Raji (cell line): ENCODE measurements around the gene CDC42EP5.
A peak's percentile ranks its signal among the peaks of the same experiment; 100 is the strongest.

ENCODE experiments used
- POLR2A ChIP-seq: IDR thresholded peaks from 2 replicates; pipeline ENCODE4 v1.6.1; 2011; ENCODE audit warnings: low read depth, low read length, control low read depth; ENCODE audit not compliant: insufficient read depth

CDC42EP5 gene

DNA sequence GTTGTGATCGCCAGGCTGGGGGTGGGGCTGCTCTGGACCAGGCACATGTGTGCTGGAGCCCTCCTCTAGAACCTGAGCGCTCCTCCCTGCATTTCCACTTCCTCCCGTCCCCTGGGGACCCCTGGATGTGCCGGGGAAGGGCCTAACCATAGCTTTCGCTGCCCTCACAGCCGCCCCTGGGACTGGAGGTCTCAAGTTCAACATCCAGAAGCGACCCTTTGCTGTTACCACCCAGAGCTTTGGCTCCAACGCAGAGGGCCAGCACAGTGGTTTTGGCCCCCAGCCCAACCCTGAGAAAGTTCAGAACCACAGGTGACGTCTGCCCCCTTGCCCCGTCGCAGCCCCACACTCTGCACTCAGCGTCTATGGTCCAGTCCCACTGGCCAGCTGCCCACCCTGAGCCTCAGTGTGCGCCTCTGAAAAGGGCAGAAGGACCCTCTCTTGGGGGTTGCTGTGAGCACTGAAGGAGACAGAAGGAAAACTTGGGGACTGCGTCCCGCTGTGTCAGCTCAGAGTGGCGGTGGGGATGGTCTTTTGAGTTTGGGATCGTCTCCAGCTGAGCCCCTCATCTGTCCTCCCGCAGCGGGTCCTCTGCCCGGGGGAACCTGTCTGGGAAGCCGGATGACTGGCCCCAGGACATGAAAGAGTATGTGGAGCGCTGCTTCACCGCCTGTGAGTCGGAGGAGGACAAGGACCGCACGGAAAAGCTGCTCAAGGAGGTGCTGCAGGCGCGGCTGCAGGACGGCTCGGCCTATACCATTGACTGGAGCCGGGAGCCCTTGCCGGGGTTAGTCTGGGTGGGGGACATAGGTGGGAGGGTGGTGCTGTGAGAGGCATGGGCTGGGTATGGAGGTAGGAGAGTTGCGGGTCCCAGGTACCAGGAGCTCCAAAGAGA, 18.1 kb downstream of the CDC42EP5 start:
- TF ChIP-seq POLR2A, result no peak

DNA sequence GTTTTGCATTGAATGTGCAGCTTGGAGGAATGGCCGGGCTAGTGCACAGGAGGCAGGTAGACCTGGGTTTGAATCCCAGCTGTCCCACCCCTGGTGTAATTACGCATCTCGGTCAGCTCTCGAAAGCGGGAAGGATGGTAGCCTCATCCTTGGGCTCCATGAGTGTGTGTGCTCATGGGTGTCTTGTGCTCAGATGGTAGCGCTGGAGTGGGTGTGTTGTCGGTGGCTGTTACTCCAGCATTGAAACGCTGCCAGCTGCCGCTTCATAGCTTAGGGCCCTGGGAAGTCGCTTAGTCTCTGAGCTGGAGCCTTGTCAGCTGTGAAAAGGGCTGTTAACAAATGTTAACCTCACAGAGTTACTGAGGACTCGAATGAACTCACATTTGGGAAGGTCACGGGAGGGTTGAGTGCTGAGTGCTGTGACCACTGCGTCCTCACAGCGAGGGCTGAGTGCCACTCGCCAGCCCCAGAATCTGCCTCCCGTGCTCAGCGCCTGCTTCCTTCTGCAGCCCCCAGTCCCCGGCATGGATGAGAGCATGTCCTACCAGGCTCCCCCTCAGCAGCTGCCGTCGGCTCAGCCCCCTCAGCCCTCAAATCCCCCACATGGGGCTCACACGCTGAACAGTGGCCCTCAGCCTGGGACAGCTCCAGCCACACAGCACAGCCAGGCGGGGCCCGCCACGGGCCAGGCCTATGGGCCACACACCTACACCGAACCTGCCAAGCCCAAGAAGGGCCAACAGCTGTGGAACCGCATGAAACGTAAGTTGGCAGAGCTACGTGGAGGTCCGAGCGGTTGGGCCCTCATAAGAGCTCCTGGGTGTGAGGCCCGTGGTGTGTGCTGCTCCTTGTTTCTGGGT, 18.9 kb downstream of the CDC42EP5 start:
- no peak for TF ChIP-seq POLR2A

DNA sequence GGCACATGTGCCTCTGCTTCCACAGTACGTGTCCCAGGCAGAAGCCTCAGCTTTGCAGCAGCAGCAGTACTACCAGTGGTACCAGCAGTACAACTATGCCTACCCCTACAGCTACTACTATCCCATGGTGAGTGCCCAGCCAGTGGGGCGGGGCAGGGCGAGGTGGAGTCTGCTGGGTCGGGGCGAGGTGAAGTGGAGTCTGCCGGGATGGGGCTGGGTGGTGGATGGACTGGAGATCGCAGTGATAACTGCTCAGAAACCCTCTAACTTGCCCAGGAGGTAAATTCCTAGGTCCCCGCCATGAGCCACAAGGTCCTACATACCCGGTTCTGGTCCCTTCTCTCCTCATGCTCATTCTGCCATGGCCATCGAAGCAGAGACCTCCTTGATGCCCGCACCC, 20.5 kb downstream of the CDC42EP5 start:
- no peak for TF ChIP-seq POLR2A

DNA sequence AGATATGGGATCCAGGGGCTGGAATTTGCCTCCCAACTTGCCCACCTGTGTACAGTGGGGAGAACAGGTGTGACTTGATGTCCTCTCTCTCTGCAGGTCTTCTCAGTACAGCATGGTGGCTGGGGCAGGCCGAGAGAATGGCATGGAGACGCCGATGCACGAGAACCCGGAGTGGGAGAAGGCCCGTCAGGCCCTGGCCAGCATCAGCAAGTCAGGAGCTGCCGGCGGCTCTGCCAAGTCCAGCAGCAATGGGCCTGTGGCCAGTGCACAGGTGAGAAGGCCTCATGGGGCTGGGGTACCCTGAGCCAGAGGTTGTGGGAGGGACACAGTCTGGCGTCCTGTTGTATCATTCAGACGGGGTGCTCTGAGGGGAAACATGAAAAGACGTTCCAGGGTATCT, 21.1 kb downstream of the CDC42EP5 start:
- TF ChIP-seq POLR2A, result no peak

DNA sequence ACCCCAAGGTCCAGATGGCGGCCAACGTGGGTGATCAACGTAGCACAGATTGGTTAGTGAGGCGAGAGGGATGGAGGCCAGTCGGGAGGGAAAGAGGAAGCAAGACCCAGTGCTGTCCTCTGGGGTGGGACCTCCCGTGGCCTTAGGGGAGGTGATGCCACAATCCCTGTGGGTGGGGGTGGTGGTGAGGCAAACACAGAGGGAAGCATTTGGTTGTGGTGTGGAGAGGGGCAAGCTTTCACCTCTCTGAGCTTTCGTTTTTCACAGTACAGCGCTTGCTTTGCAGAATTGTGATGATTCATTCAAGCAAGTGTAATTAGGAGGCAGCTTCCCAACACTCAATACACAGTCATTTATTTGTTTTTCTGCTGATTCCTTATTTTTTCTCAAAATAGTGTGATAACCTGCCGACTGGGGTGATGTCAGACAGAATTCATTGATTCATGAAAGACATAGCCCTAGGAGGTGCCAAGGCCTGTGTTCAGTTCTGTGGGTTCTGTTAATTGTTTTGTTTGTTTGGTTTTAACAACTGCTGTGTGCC, 21.7 kb downstream of the CDC42EP5 start:
- TF ChIP-seq POLR2A, result no peak

DNA sequence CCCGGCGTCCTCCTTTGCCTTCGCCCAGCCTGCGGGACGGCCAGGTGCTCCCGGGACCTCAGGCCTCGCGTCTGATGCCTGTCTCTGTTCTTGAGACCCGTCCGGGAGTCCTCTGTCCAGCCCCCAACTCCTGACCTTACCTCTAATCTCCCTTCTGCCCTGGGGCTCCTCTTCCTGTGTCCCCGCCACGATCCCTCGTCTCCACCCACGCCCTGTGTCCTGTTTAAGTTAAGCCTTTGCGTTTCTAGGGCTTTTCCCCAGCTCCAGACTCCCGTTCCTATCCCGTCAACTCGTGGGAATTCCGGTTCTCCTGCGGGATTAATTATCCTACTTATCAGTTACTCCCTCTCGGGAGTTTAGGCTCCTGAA, 23.4 kb downstream of the CDC42EP5 start:
- TF ChIP-seq POLR2A, result no peak

DNA sequence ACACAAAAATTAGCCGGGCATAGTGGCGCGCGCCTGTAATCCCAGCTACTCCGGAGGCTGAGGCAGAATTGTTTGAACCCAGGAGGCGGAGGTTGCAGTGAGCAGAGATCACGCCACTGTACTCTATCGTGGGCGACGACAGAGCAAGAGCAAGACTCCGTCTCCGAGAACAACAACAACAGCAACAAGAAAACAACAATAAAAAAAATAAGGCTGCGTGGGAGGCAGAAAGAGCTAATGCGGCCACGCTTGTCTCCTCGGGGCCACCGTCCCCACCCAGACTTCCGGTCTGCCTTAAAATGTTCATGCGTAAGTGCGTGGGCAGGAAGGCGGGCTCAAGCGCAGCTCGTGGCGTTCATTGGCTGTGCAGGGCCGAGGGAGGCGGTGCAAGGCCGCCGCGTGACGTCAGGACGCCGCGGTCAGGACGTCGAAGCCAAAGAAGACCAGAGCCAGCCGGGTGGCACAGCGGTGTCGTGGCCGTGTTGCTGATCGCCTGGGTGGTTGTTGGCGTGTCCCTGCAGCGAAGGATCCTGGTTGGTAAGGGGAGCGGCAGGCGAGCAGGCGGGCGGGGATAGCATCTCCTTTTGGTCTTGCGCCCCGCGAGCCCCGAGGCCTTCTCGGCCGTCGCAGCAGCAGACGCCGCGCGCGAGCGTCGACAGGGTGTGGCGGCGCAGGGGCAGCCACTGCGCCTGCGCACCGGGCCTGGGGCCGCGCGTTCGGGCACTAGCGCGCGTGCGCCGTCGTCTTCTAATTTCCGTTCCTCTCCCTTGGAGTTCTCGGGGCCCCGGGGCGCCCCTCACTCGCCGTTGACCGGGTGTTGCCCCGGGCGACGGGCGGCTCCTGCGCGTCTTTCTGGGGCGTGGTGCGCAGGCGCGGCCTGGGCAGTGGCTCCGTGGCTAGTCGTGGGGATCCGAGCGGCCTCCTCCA, 24.1 kb downstream of the CDC42EP5 start, which contains the start of gene LENG8:
TSS of gene LENG8 (plus strand) at position 426 of the 927 bp plus-strand sequence. CDS start 2,146 bp downstream, outside the sequence.
- TF ChIP-seq POLR2A, result peak; percentile 99

DNA sequence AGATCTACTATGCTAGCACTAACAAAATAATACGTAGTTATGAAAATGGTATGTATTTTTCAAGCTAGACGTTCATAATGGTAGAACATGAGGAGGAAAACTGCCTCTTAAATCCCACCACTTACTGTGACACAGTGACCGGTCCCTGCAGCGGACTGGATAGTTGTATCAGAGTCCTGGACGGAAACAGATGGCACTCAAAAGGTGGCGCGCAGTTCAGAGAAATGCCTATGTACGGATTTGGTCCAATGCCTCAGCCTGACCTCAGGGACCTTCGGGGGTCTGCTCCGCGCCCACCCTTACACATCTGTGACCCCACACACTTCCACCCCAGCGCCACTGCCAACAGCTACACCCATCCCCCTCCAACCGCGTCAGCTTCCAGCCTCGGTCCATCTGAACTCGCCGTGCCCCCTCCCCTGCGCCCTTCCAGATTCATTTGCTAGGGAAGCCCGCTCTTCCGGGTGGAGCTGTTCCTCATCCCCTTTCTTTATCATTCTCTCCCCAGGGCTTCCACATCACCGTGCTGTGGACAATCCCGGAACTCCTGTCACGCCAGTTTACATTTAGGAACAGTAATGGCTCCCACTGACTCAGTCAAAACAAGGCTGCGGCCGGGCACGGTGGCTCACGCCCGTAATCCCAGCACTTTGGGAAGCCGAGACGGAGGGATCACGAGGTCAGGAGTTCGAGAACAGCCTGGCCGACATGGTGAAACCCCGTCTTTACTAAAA, 24.9 kb downstream of the CDC42EP5 start:
- 0 out of 2 replicates have a peak, but pooled peaks have one; percentile 24 for TF ChIP-seq POLR2A

DNA sequence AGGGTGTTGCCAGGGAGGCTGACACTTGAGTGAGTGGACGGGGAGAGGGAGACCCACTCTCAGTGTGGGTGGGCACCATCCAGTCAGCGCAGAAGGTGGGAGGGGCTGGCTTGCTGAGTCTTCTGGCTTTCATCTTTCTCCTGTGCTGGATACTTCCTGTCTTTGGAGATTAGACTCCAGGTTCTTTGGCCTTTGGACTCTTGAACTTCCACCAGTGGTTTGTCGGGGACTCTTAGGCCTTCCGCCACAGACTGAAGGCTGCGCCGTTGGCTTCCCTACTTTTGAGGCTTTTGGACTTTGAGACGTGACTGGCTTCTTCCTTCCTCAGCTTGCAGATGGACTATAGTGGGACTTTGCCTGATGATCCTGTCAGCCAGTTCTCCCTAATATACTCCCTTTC, 28.4 kb downstream of the CDC42EP5 start:
- TF ChIP-seq POLR2A, result no peak

DNA sequence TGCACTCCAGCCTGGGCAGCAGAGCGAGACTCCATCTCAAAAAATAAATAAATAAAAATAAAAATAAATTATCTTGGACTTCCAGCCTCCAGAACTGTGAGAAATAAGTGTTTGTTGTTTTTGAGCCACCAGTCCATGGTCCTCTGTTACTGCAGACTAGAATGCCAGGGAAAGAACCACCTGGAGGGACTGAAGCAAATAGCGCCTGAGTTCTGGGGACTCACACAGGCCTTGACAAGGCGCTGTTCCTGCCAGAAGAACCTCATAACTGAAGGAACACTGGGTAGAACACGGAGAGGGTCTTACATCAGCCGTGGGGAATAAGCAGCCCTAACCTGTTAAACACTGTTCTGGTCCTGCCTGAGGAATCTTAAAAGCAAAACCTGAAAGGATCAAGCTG, 32.5 kb downstream of the CDC42EP5 start:
- no peak for TF ChIP-seq POLR2A

DNA sequence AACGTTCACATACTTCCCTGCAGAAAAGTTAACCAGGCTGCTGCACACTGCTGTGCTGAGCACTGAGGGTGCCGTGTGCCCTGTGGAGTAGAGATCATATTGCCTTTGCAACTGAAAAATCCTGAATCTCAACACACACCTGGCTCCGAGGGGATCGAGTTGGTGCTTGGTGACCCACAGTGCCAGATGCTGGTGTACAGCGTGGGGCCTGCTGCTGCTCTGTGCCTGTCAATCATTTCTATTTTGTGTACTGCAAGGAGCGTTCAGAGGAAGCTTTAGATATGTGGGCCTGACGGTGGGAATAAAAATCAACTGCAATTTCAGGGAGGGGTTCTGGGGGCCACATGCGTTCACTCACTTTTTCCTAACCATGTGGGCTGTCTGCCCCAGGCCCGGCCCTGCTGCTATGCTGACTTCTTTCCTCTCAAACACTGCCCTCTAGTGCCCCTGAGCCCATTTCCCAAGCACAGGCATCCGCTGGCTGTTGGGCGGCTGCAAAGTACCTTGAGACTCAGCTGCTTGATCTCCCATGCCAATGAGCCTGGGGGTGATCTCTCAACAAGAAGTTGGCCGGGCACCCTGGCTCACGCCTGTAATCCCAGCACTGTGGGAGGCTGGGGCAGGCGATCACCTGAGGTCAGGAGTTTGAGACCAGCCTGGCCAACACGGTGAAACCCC, 33.8 kb downstream of the CDC42EP5 start:
- no peak for TF ChIP-seq POLR2A

DNA sequence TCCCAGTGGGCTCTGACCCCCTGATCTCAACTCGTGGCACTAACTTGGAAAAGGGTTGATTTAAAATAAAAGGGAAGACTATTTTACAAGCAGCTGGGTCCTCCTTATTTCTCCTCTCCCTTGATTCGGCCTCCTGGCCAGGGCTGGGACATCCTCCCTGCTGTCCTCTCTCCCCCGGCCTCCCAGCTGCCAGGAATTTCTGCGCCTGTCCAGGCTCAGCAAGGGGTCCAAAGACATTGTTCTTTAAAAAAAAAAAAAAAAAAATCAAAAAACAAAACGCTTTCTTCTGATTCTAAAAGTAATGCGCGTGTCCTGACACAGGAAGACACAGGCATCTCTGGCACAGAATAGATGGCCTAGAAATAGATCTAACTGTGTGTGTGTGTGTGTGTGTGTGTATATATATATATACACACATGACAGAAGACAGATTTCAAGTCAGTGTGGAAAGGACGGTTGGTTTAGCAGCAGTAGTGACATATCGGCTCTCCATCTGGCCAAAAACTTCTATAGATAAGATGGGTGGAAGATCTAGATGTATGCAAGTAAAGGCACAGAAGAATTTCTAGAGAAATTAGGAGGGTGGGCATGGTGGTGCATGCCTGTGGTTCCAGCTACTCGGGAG, 36.4 kb downstream of the CDC42EP5 start:
- no peak for TF ChIP-seq POLR2A

DNA sequence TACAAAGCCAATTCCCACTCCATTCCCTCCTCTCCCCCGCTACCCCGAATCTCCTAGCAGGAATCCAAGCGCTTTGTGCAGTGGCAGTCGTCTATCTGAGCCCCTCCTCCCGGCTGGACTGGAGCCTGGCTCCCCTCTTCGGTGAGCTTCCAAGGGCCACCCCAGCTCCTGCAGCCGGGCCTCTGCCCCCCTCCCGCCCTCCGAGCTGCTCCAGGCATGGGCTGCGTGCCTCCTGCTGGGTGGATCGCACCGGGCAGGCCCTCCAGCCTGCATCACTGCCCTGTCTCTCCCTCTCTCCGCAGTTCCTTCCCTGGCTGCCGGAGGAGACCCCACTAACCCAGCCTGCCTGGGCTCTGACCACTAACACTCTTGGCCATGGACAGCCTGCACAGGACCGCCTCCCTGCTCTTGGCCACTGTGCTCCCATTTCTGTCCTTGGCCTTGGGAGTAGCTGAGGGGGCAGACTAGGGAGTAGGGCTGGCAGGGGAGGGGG, 37.0 kb downstream of the CDC42EP5 start:
- 0 out of 2 replicates have a peak, but pooled peaks have one; percentile 21 for TF ChIP-seq POLR2A
